Astrocyte (in vitro differentiated cells and primary cell): ENCODE results near the gene PDGFRB.

Experiments used
- CTCF ChIP-seq: IDR thresholded peaks from 2 replicates; pipeline ENCODE4 v1.5.1; 2011; ENCODE audit warnings: low read depth, mild to moderate bottlenecking, inconsistent platforms, low read length, moderate library complexity; ENCODE audit not compliant: insufficient read depth
- EZH2 ChIP-seq: IDR thresholded peaks from 2 replicates; pipeline ENCODE4 v1.6.1; 2012; ENCODE audit warnings: mild to moderate bottlenecking, low read length, inconsistent platforms; ENCODE audit not compliant: insufficient read depth

- TF ChIP-seq CTCF (no peak), EZH2 (no peak)
Observed at GRCh38 chr5:150178262-150178661, 22.6 kb upstream of the PDGFRB start.
